HEK293 (cell line): Measurements from ENCODE around the gene PRSS48.

Experiments
- CTCF ChIA-PET: fragments of 350-600 bp; formaldehyde crosslinking; extraction: SDS; loops from one replicate; lab custom pipeline; 2021; ENCODE audit warnings: antibody characterized with exemption; lab: Yijun Ruan, JAX
- POLR2A ChIA-PET: fragments of 300-600 bp; formaldehyde crosslinking; extraction: SDS; loops from one replicate; lab custom pipeline; 2020; ENCODE audit warnings: antibody characterized with exemption, inconsistent platforms; lab: Yijun Ruan, JAX
- H3K27ac ChIP-seq: fragments of 200-500 bp; sonication (Bioruptor generic); 2 replicates; pipeline ENCODE4 v1.5.1; 2014; ENCODE audit warnings: low read depth, low read length, control low read depth, inconsistent platforms; ENCODE audit errors: extremely low read depth
- H3K36me3 ChIP-seq, 2 experiments: fragments of 200-500 bp in 1 of 2; sonication (Bioruptor generic) in 1 of 2; 1 replicate in 1 of 2; 2 replicates in 1 of 2; pipeline ENCODE4 v1.5.1; 2014 to 2017; ENCODE audit warnings: inconsistent platforms in 2 of 2, low read length in 2 of 2; ENCODE audit not compliant: control insufficient read depth in 2 of 2, insufficient read depth in 1 of 2
- H3K4me1 ChIP-seq: fragments of 200-500 bp; sonication (Bioruptor generic); 2 replicates; pipeline ENCODE4 v1.5.1; 2014; ENCODE audit warnings: mild to moderate bottlenecking, low read length, inconsistent platforms; ENCODE audit not compliant: control insufficient read depth, insufficient read depth
- H3K4me3 ChIP-seq: 2 replicates; pipeline ENCODE4 v1.5.1; 2011; ENCODE audit warnings: low read depth, mild to moderate bottlenecking, control low read depth, low read length, moderate library complexity
- H3K9me3 ChIP-seq: fragments of 200-500 bp; sonication (Bioruptor generic); 2 replicates; pipeline ENCODE4 v1.5.1; 2014; ENCODE audit warnings: low read depth, low read length, inconsistent platforms; ENCODE audit not compliant: control insufficient read depth, insufficient read depth
- CTCF ChIP-seq: fragments of 450-650 bp; formaldehyde crosslinking; IDR thresholded peaks from 2 replicates; pipeline ENCODE4 v1.5.1; 2016; ENCODE audit warnings: missing biosample characterization, missing genetic modification characterization
- GLIS2 ChIP-seq: fragments of 450-650 bp; formaldehyde crosslinking; IDR thresholded peaks from 2 replicates; pipeline ENCODE4 v1.5.1; 2016; ENCODE audit warnings: missing biosample characterization, missing genetic modification characterization
- KLF1 ChIP-seq: fragments of 450-650 bp; formaldehyde crosslinking; IDR thresholded peaks from 2 replicates; pipeline ENCODE4 v1.5.1; 2016; ENCODE audit warnings: missing biosample characterization, missing genetic modification characterization
- MYNN ChIP-seq: fragments of 450-650 bp; formaldehyde crosslinking; IDR thresholded peaks from 2 replicates; pipeline ENCODE4 v1.5.1; 2016; ENCODE audit warnings: missing biosample characterization, missing genetic modification characterization, borderline replicate concordance
- RBAK ChIP-seq: fragments of 450-650 bp; formaldehyde crosslinking; IDR thresholded peaks from 2 replicates; pipeline ENCODE4 v1.5.1; 2016; ENCODE audit warnings: missing biosample characterization, missing genetic modification characterization
- REPIN1 ChIP-seq: fragments of 450-650 bp; formaldehyde crosslinking; IDR thresholded peaks from 2 replicates; pipeline ENCODE4 v1.5.1; 2017; ENCODE audit warnings: missing biosample characterization, missing genetic modification characterization, low read depth
- ZBTB11 ChIP-seq: fragments of 450-650 bp; formaldehyde crosslinking; conservative IDR thresholded peaks from 2 replicates; pipeline ENCODE4 v1.5.1; 2016; ENCODE audit warnings: low read depth, missing biosample characterization, missing genetic modification characterization
- ZBTB6 ChIP-seq: fragments of 450-650 bp; formaldehyde crosslinking; IDR thresholded peaks from 2 replicates; pipeline ENCODE4 v1.5.1; 2017; ENCODE audit warnings: missing biosample characterization, missing genetic modification characterization
- ZNF112 ChIP-seq: fragments of 450-650 bp; formaldehyde crosslinking; IDR thresholded peaks from 2 replicates; pipeline ENCODE4 v1.5.0; 2017; ENCODE audit warnings: missing biosample characterization, missing genetic modification characterization
- ZNF133 ChIP-seq: fragments of 450-650 bp; formaldehyde crosslinking; IDR thresholded peaks from 2 replicates; pipeline ENCODE4 v1.5.1; 2016; ENCODE audit warnings: missing biosample characterization, missing genetic modification characterization
- ZNF138 ChIP-seq: fragments of 450-650 bp; formaldehyde crosslinking; IDR thresholded peaks from 2 replicates; pipeline ENCODE4 v1.5.1; 2016; ENCODE audit warnings: missing biosample characterization, missing genetic modification characterization, borderline replicate concordance
- ZNF280C ChIP-seq: fragments of 450-650 bp; formaldehyde crosslinking; IDR thresholded peaks from 2 replicates; pipeline ENCODE4 v1.5.1; 2016; ENCODE audit warnings: missing biosample characterization, missing genetic modification characterization
- ZNF394 ChIP-seq: fragments of 450-650 bp; formaldehyde crosslinking; IDR thresholded peaks from 2 replicates; pipeline ENCODE4 v1.5.1; 2016; ENCODE audit warnings: missing biosample characterization, missing genetic modification characterization, mild to moderate bottlenecking, moderate library complexity, borderline replicate concordance
- ZNF416 ChIP-seq: fragments of 450-650 bp; formaldehyde crosslinking; IDR thresholded peaks from 2 replicates; pipeline ENCODE4 v1.5.1; 2016; ENCODE audit warnings: missing biosample characterization, missing genetic modification characterization
- ZNF449 ChIP-seq: fragments of 450-650 bp; formaldehyde crosslinking; IDR thresholded peaks from 2 replicates; pipeline ENCODE4 v1.5.1; 2017; ENCODE audit warnings: missing biosample characterization, mild to moderate bottlenecking, missing genetic modification characterization, moderate library complexity
- ZNF660 ChIP-seq: fragments of 450-650 bp; IDR thresholded peaks from 2 replicates; pipeline ENCODE4 v1.5.1; 2018; ENCODE audit warnings: missing biosample characterization, mild to moderate bottlenecking, missing genetic modification characterization
- ZNF701 ChIP-seq: fragments of 450-650 bp; formaldehyde crosslinking; IDR thresholded peaks from 2 replicates; pipeline ENCODE4 v1.5.1; 2016; ENCODE audit warnings: missing biosample characterization, missing genetic modification characterization
- ZSCAN23 ChIP-seq: fragments of 450-650 bp; formaldehyde crosslinking; IDR thresholded peaks from 2 replicates; pipeline ENCODE4 v1.5.1; 2016; ENCODE audit warnings: missing biosample characterization, missing genetic modification characterization
- ZXDB ChIP-seq: fragments of 450-650 bp; formaldehyde crosslinking; IDR thresholded peaks from 2 replicates; pipeline ENCODE4 v1.5.1; 2016; ENCODE audit warnings: missing biosample characterization, missing genetic modification characterization

PRSS48 gene

GRCh38 chr4:151329217-151330007, 52.5 kb downstream of the PRSS48 start:
- Histone ChIP-seq H3K9me3 (no peaks in the 10 kb centered on the region), H3K27ac (no peak overlapping the region), H3K4me1 (no peaks in the 10 kb centered on the region), H3K4me3 (no peak overlapping the region), H3K36me3 (no peaks in the 10 kb centered on the region)
- CTCF ChIA-PET, result no interaction called here
- POLR2A ChIA-PET, result no interaction called here
- no peak for TF ChIP-seq ZNF416 (tag by site-specific recombination)
- no peak for TF ChIP-seq KLF1 (tag by site-specific recombination)
- no peak for TF ChIP-seq CTCF
- TF ChIP-seq ZXDB (tag by site-specific recombination), result no peak
- no peak for TF ChIP-seq ZNF280C (tag by site-specific recombination)
- no peak for TF ChIP-seq GLIS2 (tag by site-specific recombination)
- no peak for TF ChIP-seq ZBTB11 (tag by site-specific recombination)
- no peak for TF ChIP-seq ZNF449 (tag by site-specific recombination)
- TF ChIP-seq REPIN1 (tag by site-specific recombination), result no peak
- no peak for TF ChIP-seq MYNN (tag by site-specific recombination)
- TF ChIP-seq ZNF133, result no peak
- no peak for TF ChIP-seq ZNF394 (tag by site-specific recombination)
- no peak for TF ChIP-seq ZSCAN23 (tag by site-specific recombination)
- no peak for TF ChIP-seq ZNF138
- no peak for TF ChIP-seq ZBTB6
- no peak for TF ChIP-seq ZNF701 (tag by site-specific recombination)
- TF ChIP-seq RBAK (tag by site-specific recombination), result no peak
- TF ChIP-seq ZNF660 (tag by site-specific recombination), result no peak
- no peak for TF ChIP-seq ZNF112 (tag by site-specific recombination)
